Hepatocyte (in vitro differentiated cells): Measurements from ENCODE around the gene CDK5RAP1.

Experiments
- EZH2 ChIP-seq: fragments of 200-600 bp; sonication (generic); IDR thresholded peaks from 2 replicates; pipeline ENCODE4 v1.6.1; 2016; ENCODE audit warnings: antibody characterized with exemption, mild to moderate bottlenecking, borderline replicate concordance
- EZH2phosphoT487 ChIP-seq: fragments of 200-600 bp; sonication (generic); IDR thresholded peaks from one replicate; pipeline ENCODE4 v1.6.1; 2018; ENCODE audit warnings: antibody characterized with exemption, mild to moderate bottlenecking, low read depth, moderate library complexity; ENCODE audit not compliant: unreplicated experiment, severe bottlenecking
- TF ChIP-seq, protein P1 (sequence below): fragments of 200-600 bp; sonication (generic); IDR thresholded peaks from 2 replicates; pipeline ENCODE4 v1.5.1; 2016; ENCODE audit warnings: antibody characterized with exemption, mild to moderate bottlenecking; ENCODE audit not compliant: poor library complexity

DNA sequence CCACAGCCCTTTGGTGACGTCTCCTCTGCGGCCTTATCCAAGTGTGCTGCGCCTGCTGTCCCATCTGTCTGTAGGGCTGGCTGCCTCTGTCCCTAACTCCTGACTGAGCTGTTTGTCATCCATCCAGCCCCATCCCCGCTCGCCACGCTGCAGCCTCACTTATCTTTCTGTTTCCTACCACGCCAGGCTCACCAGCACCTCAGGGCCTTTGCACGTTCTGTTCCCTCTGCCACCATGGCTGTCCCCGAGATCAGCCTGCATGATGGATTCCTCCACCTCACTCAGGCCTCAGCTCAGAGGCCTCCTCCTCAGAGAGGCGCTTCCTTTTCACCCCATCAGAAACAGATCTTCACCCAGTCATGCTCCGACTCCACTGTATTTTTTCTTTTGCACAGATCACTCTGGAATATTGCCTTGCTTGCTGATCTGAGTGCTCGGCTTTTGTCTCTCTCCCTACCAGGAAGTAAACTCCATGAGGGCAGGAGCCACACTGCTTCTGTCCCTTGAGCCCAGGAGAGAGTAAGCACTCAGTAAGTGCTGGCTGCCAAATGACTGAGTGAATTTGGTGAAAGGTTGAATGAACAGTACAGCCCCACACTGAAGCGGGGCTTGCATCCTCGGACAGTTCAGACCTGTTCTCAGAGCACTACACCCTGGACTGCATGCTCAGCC lies 83.8 kb downstream of the CDK5RAP1 start:
- TF ChIP-seq, protein P1, sequence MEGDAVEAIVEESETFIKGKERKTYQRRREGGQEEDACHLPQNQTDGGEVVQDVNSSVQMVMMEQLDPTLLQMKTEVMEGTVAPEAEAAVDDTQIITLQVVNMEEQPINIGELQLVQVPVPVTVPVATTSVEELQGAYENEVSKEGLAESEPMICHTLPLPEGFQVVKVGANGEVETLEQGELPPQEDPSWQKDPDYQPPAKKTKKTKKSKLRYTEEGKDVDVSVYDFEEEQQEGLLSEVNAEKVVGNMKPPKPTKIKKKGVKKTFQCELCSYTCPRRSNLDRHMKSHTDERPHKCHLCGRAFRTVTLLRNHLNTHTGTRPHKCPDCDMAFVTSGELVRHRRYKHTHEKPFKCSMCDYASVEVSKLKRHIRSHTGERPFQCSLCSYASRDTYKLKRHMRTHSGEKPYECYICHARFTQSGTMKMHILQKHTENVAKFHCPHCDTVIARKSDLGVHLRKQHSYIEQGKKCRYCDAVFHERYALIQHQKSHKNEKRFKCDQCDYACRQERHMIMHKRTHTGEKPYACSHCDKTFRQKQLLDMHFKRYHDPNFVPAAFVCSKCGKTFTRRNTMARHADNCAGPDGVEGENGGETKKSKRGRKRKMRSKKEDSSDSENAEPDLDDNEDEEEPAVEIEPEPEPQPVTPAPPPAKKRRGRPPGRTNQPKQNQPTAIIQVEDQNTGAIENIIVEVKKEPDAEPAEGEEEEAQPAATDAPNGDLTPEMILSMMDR, result no peak
- no peak for TF ChIP-seq EZH2phosphoT487
- TF ChIP-seq EZH2, result no peak
